Measurements from ENCODE around the gene TRMU.

TRMU gene

DNA sequence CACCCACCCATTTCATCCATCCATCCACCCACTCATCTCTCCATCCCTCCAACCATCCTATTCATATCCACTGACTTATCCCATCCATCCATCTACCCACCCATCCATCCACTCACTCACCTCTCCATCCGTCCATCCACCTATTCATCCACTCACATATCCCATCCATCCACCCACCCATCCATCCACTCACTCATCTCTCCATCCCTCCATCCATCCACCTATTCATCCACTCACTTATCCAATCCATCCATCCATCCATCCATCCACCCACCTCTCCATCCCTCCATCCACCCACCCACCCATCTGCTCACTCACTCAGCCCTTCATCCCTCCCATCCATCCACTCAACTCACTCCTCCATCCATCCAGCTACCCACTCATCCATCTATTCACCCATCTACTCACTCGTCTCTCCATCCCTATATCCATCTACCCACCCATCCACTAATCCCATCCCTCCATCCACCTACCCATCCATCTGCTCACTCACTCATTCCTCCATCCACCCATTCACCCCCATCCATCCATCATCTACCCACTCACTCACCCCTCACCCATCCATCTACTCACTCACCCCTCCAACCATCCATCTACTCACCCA, 36.2 kb downstream of the TRMU start:
- DNase-seq: no peak

DNA sequence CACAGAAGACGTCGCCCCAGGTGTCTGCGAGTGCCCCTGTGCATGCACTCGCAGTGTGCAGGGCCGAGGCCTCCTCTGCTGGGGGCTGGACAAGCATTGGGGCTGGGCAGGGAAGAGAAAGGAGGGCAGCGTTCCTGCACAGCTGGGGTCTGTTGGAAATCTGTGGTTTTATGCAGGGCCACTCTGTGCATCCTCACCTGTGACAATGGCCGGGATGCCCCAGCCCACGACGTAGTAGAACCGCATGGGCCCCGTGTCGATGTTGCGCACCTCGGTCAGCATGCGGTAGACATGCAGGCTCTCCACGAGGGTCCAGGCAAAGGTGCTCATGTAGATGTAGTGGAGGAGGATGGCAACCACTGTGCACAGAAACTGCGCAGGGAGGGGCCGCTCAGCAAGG, 37.2 kb downstream of the TRMU start:
- no peak for DNase-seq

DNA sequence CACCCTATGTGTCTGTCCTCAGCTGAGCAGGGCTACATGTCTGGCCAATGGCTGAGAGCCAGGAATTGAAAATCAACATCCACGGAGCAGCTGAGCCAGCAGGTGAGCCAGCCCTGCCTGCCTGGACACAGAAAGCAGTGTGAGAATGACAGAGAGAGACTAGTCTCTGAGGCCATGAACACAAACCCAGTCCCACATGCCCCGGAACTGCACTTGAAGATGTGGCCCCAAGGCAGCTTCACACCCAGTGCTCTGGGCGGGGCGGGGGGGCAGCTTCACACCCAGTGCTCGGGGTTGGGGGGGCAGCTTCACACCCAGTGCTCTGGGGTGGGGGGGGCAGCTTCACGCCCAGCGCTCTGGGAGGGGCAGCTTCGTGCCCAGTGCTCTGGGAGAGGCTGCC, 37.6 kb downstream of the TRMU start:
- no peak for DNase-seq

DNA sequence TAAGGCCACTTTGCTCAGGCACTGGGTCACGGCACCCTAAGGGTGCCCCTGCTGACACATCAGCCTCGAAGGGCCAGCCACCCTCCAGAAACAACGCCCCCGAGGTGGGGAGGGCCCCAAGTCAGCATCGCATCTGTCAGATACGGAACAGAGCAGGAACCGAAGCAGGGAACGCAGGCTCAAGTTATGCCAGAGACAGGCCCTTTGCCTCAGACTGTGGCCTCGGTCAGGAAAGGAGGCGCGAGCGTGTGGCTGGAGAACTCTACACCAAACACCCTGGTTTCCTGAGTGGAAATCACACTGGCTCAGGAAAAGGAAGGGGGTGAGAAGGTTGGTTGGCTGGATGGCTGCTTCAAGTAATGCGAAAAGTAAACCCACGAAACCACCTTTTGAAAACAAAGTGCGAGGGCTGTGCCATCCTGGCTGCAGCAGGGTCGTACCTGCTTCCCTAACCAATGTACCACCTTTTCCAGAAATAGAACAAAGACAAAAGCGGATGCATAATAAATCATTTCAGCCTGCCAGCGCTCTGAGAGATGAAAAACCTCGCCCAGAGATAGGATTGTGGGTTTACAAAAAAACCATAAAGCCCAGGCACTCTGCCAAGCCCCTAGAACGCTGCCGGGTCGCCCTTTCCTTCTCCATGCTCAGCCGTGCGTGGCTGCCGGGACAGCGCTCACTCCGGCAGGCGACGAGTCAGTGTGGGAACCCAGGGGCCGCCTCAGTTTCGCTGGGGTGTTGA, 38.6 kb downstream of the TRMU start:
- DNase-seq: peak; percentile 47

DNA sequence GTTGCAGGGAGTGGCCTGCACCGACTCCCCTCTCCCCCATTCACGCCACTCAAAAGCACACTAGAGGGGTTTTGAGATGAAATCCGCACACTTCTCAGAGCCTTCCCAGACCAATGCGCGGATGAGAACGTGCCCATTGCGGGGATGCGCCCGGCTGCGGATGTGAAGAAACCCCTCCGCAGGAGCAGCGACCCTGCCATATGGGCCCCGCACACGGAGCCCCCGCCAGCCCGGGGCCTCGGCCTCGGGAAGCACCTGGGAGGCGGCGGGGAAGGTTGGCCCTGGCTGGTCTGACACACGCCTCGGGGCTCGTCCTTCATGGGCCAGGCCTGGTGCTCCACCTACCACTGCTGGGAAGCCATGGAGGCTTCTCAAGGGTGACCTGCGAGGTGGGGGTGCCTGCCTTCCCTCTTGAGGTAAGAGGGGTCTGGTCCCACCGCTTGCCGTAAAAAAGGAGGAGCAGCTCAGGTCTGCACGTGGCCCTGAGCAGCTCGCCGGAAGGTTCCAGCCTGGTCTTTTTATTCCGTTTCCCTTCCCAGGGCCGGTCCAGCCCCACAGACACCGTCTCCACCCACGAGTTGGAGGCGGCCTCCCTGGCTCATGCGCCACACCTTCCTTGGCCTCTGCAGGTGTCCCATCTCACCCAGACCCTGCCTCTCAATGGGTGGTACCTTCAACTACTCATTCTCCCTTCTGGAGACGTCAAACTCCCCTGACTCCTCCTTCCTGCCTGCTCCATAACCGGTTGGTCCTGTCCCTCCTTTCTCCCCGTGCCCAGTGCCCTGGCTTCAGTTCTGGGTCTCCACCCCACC, 39.4 kb downstream of the TRMU start:
- DNase-seq: no peak

DNA sequence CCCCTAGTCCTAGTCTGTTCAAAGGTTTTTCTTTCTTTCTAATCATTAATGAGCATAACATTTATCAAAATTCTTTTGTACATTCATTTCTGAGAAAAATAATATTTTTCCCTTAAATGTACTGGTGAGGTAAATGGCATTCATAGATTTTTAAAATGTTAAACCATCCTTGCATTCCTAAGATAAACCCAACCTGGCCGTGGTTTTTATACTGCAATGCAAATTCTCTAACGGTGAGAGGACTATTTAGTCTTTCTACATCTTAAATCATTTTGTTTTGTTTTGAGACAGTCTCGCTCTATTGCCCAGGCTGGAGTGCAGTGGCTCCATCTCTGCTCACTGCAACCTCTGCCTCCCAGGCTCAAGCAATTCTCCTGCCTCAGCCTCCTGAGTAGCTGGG, 40.6 kb downstream of the TRMU start:
- no peak for DNase-seq

DNA sequence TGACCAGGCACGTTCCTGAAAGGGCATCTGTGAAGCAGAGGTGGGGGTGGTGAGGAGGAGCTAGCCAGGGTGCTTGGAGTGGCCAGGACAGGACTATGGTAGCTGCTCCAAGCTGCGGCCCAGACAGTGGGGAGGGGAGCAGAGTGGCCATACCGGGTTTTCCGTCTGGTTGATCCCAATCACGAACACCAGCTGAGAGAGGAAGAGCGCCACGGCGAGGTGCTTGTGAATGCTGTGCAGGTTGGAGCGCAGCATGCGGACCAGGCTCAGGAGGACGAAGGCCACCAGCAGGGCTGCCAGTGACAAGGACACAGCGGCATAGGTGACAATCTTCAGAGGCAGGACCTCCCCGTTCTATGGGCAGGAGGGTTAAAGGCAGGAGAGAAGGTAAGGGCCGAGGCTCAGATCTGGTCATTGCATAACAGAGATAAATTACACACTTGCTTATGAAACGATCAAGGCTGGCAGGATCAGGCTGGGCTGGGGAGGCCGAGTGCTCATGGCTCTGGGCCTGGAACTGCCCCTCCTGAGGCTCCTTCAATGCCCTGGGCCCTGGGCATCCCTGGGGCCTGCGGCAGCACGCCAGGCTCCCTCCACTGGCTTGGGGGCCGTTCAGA, 41.5 kb downstream of the TRMU start:
- DNase-seq: no peak

DNA sequence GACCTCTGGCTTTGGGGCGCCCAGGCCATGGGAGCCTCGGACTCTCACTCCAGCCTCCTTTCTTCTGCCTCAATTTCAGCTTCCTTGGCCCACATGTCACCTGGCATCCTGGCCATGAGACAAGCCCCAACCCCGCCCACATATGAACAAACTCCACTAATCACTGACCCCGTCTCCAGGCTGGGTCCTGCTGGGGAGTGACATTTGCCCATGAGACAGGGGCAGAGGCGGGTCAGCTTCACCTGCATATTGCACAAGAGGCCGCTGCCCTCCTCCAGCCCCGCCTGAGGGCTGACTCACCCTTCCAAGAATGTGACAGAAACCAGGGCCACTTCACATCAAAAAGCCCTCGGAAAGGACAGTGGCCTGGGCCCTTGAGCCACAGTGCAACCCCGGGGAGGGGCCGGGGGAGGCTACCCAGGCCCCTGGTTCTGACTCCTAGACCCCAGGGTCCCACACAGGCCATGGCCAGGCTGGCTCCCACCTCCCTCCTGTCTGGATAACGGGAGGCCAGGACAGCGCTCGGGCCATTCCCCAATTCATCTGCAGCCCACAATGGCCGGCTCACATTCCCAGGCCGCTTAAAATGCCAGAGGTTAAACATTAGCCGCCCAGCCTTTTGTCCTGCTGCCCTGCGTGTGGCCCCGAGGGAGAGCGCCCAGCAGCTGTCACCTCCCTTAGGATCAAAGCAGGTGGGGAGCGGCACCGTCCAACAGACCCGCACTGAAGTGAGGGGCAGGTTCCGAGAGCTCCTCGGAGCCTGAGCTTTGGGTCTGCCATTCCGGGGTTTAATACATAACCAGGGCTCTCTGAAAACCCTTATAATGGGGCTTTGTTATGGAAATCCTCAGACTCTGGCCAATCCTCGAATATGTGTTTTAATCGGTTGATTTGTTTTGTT, 42.3 kb downstream of the TRMU start:
- DNase-seq: no peak

DNA sequence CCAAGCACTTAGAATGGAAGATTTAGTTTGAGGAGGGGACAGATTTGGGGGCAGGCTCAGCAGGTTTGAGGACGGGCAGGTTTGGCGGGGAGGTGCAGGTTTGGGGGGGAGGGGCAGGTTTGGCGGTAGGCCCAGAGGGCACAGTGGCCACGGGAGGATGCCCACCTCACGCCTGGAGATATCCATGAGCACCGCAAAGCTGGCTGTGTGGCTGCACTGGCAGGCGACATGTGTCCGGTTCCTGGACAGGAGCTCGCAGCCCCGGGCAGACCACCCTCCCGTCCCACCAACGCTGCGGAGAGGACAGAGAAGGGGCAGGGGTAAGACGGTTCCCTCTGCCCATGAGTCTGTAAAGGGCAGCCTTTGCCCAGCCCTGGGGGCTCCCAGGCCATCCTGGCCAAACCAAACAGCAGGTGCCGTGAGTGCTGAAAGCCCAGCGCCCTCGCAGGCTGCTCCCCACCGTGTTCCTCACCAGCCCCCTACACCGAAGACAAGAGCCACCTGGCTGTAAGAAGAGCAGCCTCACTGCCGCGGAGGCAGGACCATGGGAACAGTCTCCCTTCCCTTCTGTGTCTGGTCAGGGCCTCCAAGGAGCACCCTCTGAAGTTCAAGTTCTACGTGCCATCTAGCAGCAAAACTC, 43.0 kb downstream of the TRMU start:
- no peak for DNase-seq

DNA sequence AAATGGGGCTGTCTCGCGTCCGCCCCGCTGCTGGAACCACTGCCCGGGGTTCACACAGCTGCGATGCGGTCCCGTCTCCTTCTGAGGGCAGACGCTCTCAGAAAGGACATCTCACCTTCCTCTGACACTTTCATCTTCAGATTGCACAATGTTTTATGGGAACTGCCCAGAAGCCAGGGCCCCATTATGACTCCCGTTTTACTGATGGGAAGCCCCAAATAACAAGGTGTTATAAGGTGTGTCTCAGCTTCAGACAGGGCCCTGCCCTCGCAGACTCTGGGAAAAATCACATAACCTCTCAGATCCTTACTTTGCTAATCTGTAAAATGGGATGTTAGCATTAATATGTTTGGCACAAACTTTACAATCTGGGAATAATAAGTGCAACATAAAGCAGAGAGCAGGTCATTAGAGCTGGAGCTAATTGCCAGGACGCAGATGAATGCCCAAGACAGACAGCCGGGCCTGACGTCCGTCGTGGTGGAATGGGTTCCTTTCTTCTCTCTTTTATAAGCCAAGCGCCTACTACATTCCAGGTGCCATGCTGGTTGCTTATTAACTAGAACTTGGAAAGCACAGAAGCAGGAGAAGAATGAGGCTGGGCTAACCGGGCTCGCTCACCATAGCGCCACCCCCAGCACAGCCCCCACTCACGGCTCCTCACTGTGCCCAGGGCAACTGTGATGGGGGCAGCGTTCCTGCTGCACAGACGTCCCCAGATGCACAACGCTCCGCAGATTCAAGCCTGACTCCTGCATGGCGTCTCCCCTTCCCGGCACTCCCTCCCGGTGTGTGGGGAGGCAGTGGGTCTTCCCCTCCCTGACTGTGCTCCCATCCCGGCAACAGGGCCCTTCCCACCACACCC, 43.8 kb downstream of the TRMU start:
- DNase-seq: no peak

DNA sequence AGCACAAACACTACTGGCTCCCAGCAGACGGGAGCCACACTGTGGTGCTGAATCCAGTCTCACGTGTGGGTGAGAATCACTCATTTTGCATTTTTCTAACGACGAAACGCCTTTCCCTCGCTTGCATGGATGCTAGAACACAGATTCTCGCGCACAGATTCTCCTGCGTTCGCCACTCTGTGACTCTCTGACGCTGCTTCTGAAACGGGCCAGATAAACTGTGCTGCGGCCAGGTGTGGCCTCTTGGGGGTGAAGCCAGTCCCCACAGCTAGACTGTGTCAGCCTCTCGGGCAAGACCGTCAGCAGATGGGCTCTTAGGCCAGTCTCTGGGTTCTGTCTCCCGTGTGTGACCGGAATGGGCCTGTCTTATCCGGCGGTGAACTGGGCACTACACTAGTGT, 44.6 kb downstream of the TRMU start:
- DNase-seq: no peak

DNA sequence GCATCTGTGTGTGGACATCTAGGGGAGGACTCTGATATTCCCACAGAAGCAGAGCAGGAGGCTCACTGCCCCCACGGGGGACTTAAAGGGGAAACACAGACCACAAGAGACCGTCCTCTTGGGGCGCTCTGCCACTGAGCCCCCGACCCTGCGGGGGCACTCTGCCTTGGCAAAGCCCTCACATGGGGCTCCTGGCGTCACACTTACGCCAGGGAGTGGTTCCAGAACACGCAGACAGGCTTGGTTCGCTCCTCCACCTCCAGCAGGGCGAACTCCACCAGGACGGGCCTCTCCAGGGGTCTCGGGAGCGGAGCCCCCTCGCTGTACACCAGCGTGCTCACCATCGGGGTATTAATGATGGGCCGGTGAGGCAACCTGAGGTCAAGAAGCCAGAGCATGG, 45.1 kb downstream of the TRMU start:
- DNase-seq: no peak

DNA sequence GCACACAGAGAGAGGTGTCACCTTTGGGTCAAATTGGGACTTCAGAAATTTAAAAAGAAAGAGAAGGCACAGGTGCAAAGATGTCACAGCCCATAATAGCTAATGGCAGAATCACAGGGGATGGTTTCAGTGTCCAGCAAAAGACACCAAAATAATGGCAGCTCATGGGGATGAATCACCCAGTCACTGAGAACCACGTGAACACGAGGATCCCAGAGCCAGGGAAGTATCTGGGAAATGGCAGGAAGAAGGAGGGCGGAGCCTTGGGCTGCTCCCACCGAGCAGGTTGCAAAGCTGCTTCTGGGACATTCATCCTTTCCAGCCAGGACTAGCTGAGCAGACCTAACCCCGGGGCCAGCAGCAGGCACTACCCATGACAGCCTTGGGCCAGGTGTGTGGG, 45.6 kb downstream of the TRMU start:
- DNase-seq: no peak

DNA sequence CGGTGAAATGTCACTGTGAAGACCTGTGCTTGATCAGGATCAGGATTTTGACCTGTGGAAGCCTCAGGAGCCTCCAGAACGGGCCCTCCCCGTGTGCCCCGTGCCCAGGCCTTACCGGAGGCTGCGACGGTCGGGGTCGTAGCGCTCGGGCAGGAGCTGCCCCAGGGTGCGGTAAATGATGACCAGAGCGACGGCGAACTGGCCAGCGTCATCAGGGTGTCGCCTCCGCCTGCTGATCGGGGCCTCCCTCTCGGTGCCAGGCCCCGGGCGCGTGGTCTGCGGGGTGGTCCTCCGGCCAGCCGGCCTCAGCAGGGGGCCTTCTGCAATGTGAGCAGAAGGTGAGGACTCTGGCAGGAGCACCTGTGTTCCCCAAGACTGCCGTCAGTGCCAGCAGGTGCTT, 46.2 kb downstream of the TRMU start:
- DNase-seq: no peak

DNA sequence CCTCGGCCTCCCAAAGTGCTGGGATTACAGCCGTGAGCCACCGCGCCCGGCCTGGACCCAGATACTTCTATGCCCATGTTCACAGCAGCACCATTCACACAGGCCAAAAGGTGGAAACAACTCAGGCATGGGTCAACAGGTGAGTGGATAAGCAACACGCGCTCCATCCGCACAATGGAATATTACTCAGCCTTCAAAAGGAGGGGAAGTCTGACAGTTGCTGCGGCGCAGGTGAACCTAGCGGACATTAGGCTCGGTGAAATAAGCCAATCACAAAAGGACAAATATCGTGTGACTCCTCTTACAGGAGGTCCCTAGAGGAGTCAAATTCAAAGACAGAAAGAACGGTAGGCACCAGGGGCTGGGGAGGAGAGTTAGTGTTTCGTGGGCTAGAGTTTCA, 47.0 kb downstream of the TRMU start:
- no peak for DNase-seq

DNA sequence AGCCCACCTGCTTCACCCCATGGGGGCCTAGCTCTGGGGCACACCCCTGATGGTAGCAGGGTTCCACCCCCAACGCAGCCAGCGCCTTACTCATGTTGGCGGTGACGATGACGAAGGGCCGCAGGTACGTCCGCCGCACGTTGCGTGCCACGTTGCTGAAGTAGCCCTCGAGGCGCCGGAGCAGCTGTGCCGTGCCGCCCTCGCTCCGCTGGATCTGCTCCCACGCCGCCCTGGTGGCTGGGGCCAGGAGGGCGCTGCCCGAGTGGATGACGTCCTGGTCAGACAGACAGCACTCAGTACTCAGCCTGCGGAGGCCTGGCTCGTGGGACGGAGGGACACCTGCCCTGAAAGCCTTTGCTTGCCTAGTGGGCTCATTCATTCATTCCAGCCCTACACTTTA, 50.8 kb downstream of the TRMU start:
- no peak for DNase-seq

DNA sequence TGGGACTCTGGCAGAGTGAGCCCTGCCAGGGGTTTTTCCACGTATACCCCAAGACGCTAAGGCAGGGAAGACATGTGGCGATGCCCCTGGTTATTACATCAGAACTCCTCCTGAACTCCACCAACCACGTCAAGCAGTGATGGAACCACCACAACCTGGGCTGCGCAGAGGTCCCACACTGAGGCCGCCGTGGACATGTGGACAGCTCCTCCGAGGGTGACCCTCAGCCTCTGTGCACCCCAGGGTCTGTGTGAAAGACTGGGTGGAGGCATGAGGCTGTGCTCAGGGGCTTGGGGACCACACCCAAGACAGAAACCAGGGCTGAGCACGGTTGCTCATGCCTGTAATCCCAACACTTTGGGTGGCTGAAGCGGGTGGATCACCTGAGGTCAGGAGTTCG, 52.2 kb downstream of the TRMU start:
- DNase-seq: no peak

DNA sequence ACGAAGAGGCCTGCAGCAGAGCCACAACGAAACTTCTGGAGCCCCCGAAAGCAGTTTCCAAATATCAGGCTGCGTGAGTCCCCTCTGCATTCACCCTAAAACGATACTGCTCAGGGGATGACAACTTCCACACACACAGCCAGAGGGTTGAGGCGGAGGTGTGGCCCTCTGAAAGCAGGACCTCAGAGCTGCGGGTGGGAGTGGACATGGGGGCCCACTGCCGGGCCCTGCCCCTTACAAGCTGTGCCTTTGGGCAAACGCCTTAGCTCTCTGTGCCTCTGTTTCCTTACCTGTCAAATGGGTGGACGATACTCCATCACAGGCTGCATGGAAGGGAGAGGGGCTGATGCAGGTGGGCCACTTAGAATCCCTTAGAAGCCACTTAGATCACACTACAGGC, 53.1 kb downstream of the TRMU start:
- no peak for DNase-seq

DNA sequence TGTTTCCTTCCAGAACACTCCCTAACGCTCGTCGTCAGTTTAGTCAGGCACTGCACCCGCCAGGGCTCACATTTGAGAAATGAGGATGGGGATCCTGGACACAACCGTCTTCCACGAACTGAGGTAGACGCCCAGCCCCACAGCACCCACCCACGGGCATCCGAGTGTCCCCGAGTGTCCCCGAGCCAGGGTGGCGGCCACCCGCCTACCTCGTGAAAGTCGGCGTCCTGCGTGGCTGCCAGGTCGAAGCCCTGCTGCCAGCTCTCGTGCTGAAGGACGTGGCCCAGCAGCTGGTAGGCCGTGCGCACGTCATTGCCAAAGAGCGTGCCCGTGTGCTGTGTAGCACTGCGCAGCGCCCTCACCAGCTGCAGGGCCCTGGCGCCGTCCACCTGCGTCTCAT, 53.6 kb downstream of the TRMU start:
- DNase-seq: no peak

DNA sequence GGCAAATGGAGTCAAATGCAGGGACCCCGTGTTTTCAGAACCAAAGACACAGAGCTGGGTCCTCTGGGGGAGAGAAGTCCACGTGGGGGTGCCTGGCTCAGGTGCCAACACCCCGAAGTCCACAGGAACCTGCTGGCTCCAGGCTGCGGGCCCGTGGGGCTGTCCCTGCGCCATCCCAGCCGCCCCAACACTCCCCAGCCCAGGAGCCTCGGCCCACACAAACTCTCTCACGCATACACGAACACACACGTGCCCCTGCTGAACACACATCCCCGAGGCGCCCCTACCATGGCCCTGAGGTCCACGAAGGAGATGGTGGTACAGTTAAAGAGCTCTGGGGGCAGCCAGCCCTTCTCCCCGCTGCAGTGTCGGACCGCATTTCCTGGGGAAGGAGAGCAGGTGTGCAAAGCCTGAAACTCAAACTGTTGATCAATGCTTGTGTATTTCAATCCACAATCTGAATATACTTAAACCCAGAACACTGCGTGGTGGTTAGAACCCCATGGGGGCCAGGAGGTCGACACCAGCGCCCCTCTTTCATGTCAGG, 54.7 kb downstream of the TRMU start:
- no peak for DNase-seq
